Inferior parietal cortex (tissue), 1 donor: ENCODE results near the gene CTNNB1.

ENCODE experiments used
- DNase-seq: peaks from one replicate; pipeline ENCODE4 v3.0.0-alpha.2; 2016; ENCODE audit errors: extremely low spot score

Gene CTNNB1

GRCh38 chr3:41192885-41193284, 6.4 kb upstream of the CTNNB1 start:
- no peak for DNase-seq

- no peak for DNase-seq
Measured at GRCh38 chr3:41193794-41194539, 5.3 kb upstream of the CTNNB1 start.

GRCh38 chr3:41194701-41195100, 4.6 kb upstream of the CTNNB1 start:
- no peak for DNase-seq

- no peak for DNase-seq
Measured at GRCh38 chr3:41195946-41196345, 3.4 kb upstream of the CTNNB1 start.

- no peak for DNase-seq
Measured at GRCh38 chr3:41196499-41197410, 2.5 kb upstream of the CTNNB1 start.

- DNase-seq: no peak
Measured at GRCh38 chr3:41198046-41198445, 1.3 kb upstream of the CTNNB1 start.

GRCh38 chr3:41198526-41198925, 779 bp upstream of the CTNNB1 start:
- DNase-seq: no peak

- DNase-seq: peak; percentile 31
Measured at GRCh38 chr3:41199866-41200668, 762 bp downstream of the CTNNB1 start.

- DNase-seq: peak; percentile 44
Measured at GRCh38 chr3:41200669-41201021, 1.3 kb downstream of the CTNNB1 start.

- no peak for DNase-seq
Measured at GRCh38 chr3:41202075-41202833, 2.9 kb downstream of the CTNNB1 start.

GRCh38 chr3:41202834-41203345, 3.6 kb downstream of the CTNNB1 start:
- peak; percentile 45 for DNase-seq

- DNase-seq: no peak
Measured at GRCh38 chr3:41204369-41204768, 5.1 kb downstream of the CTNNB1 start.

GRCh38 chr3:41205591-41205990, 6.3 kb downstream of the CTNNB1 start:
- no peak for DNase-seq

GRCh38 chr3:41207355-41207754, 8.1 kb downstream of the CTNNB1 start:
- DNase-seq: no peak

GRCh38 chr3:41208507-41209220, 9.4 kb downstream of the CTNNB1 start:
- DNase-seq: no peak

- no peak for DNase-seq
Measured at GRCh38 chr3:41209646-41210045, 10.3 kb downstream of the CTNNB1 start.

- DNase-seq: no peak
Measured at GRCh38 chr3:41210966-41211365, 11.7 kb downstream of the CTNNB1 start.

- DNase-seq: no peak
Measured at GRCh38 chr3:41212088-41212487, 12.8 kb downstream of the CTNNB1 start.

- DNase-seq: no peak
Measured at GRCh38 chr3:41213588-41213987, 14.3 kb downstream of the CTNNB1 start.

- no peak for DNase-seq
Measured at GRCh38 chr3:41216422-41216821, 17.1 kb downstream of the CTNNB1 start.

GRCh38 chr3:41216993-41217392, 17.7 kb downstream of the CTNNB1 start:
- DNase-seq: no peak
